ENCODE results near the gene POLR2I. TPM values are rescaled to one million over a fixed set of nuclear protein-coding genes. Genes with fewer than 3 reads are reported as not detected.
"Not testable (repeated sequence)": the region's sequence is repeated elsewhere in the genome, so short reads cannot be mapped to it uniquely, and the experiment has no call there.

The POLR2I gene
- total RNA-seq, 2 donors from 2014 or later: 39.4 to 42.7 TPM

DNA sequence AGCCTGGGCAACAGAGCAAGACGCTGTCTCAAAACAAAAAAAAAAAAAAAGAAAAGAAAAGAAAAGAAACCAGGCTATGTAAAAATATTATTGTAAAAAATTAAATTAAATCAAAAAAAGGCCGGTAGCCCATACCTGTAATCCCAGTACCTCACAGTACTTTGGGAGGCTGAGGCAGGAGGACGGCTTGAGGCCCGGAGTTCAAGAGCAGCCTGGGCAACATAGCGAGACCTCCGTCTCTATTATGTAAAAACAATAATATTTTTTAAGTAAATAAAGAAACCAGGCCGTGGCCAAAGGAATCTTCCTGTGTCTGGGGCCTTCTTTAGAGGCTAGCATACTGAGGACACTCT lies 24.4 kb upstream of the POLR2I start:
- DNase-seq (no peak), ATAC-seq (no peak)
- intact Hi-C loops (cut with DNase I, micrococcal nuclease): no loop called here

DNA sequence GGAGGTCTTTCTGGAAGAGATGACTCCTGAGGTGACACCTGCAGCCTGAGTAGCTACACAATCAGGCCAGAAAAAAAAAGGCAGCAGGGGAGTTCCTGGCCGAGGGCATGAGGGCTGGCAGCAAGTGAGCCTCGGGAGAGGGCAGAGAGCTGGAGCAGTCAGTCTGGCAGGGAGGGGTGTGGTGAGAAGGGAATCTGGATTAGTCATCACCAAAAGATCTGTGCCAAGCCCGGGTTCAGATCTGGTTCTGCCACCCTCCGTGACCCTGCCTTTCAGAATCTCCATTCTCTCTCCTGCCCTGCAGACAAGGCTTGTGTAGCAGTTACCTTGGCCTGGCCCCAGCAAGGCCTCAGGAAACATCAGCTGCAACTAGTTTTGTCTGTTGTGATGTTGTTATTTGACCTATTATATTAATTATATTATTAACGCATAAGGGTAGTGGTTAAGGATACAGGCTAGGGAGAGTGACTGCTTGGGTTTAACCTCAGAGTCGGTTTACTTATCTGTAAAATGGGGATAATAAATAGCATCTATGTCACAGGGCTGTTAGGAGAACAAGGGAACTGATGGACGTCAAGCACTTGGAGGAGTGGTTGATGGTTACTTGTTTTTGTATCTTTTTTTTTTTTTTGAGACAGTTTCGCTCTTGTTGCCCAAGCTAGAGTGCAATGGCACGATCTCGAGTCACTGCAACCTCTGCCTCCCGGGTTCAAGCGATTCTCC lies 22.4 kb upstream of the POLR2I start:
- peak; percentile 41 for ATAC-seq
- peak; percentile 62 to 85 for DNase-seq
- intact Hi-C loops (cut with DNase I, micrococcal nuclease): no loop called here

DNA sequence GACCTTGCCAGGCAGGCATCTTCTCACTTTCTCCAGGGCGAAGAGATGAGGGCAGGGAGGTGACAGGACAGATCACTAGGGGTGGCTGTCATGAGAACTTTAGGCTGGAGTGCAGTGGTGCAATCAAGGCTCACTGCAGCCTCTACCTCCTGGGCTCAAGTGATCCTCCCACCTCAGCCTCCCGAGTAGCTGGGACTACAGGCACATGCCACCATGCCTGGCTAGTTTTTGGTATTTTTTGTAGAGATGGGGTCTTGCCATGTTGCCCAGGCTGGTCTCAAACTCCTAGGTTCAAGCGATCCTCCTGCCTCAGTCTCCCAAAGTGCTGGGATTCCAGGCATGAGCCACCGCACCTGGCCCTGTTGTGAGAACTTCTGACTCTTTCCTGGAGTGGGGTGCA lies 20.2 kb upstream of the POLR2I start:
- ATAC-seq; intact Hi-C loops (cut with DNase I, micrococcal nuclease); DNase-seq: not testable (repeated sequence)

DNA sequence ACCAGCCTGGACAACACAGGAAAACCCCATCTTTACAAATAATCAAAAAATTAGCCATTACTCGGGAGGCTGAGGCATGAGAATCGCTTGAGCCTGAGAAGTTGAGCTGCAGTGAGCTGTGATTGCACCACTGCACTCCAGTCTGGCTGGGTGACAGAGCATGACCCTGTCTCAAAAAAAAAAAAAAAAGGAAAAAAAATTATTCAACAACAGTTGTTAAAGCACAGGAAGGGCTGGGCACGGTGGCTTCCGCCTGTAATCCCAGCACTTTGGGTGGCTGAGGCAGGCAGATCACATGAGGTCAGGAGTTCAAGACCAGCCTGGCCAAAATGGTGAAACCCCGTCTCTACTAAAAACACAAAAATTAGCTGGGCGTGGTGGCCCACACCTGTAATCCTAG lies 16.5 kb upstream of the POLR2I start:
- intact Hi-C loops (cut with DNase I, micrococcal nuclease); DNase-seq; ATAC-seq: not testable (repeated sequence)

DNA sequence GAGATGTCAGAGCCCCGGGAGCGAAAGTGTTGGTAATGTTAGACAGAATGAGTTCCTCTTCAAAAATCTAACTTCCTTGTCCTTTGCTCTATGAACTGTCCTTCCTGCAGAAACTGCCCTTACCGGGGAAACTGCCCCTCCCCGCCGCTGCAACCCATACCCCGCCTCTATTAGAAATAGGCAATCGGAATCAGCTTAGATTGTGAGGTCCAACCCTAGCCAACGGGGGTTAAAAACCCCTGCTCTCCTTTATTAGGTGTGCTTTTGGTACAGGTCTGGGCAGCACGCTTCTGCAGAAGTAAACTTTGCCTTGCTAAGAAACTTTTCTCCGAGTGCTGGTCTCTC lies 13.7 kb upstream of the POLR2I start:
- intact Hi-C loops (cut with DNase I, micrococcal nuclease): loop anchor here (5.0 kb wide), 1 partner anchor 44 kb away; no protein-coding TSS in a partner anchor
- ATAC-seq: peak; percentile 68
- DNase-seq: peak; percentile 66 to 71

DNA sequence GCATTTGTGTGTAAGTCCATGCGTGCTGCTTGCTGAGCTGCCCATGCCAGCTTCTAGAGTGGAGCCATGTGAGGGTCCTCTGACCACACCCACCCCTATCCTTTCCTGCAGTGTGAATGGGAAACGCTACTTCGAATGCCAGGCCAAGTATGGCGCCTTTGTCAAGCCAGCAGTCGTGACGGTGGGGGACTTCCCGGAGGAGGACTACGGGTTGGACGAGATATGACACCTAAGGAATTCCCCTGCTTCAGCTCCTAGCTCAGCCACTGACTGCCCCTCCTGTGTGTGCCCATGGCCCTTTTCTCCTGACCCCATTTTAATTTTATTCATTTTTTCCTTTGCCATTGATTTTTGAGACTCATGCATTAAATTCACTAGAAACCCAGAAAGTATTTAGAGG lies 10.9 kb upstream of the POLR2I start:
- DNase-seq (no peak), ATAC-seq (no peak)
- intact Hi-C loops (cut with DNase I, micrococcal nuclease): loop anchor here (5.0 kb wide), 1 partner anchor 47 kb away; no protein-coding TSS in a partner anchor

DNA sequence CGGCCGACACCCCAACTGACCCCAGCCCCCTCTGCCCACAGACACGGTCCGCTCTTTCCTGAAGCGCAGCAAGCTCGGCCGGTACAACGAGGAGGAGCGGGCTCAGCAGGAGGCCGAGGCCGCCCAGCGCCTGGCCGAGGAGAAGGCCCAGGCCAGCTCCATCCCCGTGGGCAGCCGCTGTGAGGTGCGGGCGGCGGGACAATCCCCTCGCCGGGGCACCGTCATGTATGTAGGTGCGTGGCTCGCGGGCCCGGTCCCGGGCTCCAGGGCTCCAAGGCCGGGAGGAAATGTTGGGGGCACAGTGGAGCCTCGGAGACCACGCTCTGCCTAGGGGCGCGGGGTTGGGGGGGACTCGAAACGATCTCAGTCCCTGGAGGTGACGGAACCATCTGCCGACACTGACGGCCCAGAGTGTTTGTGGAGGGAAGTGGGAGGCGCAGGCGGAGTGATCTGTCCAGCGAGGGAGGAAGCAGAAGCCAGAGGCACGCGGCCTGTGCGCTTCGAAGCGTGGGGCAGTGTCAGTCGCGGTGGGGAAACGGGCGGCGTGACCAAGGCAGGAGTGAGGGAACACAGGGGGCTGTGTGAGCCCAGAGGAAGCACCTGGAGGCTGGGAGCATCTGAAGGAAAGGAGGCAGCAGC lies 6.9 kb upstream of the POLR2I start:
- intact Hi-C loops (cut with DNase I, micrococcal nuclease): no loop called here
- DNase-seq (no peak), ATAC-seq (no peak)

DNA sequence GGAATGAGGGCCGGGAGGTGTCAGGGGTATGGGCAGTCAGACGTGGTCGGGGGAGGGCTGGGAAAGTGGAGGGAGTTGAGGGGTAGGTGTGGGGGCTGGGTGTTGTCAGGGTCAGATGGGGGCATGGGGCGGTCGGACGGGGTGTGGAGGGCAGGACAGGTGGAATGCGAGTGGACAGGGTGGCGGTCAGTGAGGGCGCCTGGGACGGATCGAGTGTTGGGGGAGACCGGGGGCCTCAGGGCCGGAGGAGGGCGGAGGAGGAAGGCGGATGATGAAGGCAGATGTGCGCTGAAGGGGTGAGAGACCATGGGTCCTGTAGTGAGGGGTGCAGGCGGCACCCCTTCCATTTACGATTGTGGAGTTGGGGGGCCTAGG lies 6.3 kb upstream of the POLR2I start:
- ATAC-seq: no peak
- DNase-seq: no peak
- intact Hi-C loops (cut with DNase I, micrococcal nuclease): no loop called here

DNA sequence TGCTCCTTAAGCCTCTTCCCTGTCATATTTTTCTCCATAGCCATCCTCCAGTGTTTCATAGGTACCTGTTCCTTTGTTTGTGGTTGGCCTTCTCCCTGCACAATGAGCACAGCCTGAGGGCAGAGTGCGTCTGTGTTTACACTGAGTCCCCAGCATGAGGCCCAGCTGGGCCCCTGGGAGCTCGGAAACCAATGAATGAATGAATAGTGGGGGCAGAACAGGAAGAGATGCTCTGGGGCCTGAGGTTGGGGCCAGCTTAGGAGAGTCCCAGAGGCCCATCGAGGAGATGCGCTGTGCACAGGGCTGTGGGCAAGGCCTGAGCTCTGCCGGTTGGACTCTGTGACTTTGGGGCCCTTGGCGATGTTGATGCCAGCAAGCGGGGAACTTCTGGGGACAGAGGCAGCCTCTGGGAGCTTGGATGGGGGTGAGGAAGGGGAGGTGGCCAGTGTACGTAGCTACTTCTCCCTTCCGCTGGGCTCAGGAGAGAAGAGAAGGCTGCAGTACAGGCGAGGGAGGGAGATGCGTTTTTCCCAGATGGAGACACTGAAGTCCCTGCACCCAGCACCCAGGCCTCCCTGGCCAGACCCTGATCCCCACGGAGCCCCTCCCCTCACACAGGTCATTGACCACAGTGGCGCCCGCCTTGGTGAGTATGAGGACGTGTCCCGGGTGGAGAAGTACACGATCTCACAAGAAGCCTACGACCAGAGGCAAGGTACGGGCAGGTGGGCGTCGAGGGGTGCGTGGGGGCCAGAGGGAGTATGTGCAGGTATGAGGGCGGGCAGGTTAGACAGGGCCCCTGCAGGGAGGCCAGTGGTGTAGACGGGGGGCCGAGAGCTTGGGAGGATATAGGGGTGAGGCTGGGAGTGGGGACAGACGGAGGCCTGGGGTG lies 5.7 kb upstream of the POLR2I start:
- ATAC-seq (no peak), DNase-seq (no peak)
- intact Hi-C loops (cut with DNase I, micrococcal nuclease): no loop called here

DNA sequence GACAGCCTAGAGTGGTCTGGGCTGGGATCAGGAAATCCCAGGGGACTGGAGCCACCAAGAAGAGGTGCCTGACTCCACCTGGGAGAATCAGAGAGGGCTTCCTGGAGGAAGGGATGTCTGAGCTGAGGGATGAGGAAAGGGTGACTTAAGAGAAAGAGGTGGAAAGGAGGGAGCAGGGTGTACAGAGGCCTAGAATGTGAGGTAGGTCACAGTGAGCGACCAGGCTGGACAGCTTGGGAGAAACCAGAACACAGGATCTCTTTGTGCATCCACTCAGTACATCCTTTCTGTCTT lies 1.6 kb upstream of the POLR2I start:
- ATAC-seq: no peak
- intact Hi-C loops (cut with DNase I, micrococcal nuclease): no loop called here

DNA sequence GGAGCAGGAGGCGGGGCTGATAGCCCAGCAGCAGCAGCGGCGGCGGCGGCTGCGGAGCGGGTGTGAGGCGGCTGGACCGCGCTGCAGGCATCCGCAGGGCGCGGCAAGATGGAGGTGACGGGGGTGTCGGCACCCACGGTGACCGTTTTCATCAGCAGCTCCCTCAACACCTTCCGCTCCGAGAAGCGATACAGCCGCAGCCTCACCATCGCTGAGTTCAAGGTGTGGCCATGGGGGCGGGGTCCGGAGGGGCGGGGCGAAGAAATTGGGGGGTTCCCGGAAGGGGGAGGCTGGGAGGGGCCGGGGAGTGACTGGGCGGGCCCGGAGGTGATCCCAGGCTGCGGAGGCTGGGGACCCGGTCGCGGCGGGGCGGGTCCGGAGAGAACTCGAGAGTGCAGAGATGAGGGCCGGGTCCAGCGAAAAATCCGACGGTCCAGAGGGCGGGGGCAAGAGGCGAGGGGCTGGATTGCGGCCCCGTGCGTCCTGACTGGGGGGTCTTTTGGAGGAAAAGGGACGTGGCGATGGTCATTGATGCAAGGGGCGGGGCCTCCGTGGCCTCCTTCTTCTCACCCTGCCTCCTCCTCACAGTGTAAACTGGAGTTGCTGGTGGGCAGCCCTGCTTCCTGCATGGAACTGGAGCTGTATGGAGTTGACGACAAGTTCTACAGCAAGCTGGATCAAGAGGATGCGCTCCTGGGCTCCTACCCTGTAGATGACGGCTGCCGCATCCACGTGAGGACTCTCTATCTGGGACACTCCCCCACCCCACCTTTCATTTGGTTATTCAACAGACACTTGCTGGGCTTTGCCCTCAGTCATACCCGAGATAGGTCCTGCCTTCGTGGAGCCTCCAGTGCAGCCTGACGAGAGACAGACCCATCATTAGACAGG lies 1.0 kb upstream of the POLR2I start, which contains the start of gene TBCB:
Gene TBCB, plus strand, starts transcription at position 16 of the 891 bp plus-strand sequence. Its CDS starts 93 bp downstream, at position 109.
- DNase-seq (peak; percentile 85 to 91), ATAC-seq (peak; percentile 64)
- intact Hi-C loops (cut with DNase I, micrococcal nuclease): no loop called here

More for the DNA sequence above, 1.6 kb upstream of the POLR2I start:
- DNase-seq: no peak

DNA sequence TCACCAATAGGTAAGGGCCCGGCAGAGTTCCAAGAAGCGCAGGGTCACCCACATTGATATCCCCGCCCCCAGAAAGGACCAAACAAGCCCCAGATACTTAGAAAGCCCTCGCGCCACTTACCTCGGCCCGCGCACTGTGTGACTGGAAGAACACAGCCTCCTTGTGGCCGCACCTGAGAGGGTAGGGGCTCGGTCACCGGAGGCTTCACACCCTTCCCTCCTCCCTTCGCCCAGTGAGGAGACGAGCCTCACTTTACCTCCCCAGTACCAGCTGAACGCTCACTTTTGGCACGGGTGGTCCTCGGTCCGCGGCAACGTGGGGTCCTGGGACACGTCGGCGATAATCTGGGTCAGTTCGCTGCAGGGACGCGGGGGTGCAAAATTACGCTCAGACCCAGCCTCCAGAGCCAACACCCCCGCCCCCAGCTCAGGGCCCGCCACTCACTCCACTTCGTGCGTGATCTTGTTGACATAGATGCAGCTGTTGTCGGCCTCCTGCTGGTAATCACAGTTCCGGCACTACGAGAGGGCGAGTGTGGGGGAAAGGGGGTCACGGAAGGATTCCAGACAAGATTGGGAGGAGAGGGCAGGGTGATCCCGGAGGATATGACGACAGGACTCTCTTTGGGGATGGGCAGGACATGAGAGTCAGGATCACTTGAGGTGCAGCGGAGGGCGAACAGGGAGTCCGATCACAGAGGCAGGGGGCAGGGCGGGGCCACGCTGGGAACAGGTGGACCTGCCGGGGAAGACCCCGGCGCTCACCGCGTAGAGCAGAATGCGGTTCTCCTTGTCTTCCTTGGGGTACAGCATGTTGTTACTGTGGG lies 568 bp downstream of the POLR2I start:
- peak in 1 of 2 donors; percentile 45 for DNase-seq
- intact Hi-C loops (cut with DNase I, micrococcal nuclease): no loop called here
- ATAC-seq: peak; percentile 4

DNA sequence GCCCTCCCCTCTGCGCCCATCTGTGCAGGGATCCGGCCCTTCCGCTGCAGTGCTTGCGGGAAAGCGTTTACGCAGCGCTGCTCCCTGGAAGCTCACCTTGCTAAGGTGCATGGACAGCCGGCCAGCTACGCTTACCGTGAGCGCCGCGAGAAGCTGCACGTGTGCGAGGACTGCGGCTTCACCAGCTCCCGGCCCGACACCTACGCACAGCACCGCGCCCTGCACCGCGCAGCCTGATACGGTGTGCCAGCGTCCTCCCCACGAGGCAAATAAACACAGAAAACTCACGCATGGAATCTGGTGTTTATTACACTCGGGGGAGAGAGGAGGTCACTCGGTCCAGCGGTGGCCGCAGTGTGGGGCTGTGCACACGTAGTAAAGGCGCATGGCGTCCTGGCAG lies 1.2 kb downstream of the POLR2I start:
- ATAC-seq (no peak), DNase-seq (no peak)
- intact Hi-C loops (cut with DNase I, micrococcal nuclease): no loop called here

DNA sequence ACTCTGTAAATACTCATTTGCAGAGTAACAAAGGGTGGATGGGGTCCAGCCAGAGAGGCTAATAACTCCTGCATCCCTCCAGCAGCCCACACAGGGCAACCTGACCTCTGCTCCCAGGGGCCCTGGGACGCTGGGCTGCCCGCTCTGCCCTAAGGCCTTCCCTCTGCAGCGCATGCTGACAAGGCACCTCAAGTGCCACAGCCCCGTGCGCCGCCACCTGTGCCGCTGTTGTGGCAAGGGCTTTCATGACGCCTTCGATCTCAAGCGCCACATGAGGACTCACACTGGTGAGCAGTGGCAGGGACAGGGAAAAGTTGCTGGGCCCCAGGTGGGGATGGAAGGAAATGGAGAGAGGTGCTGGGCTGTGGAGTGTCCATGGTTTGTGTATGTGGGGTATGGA lies 2.0 kb downstream of the POLR2I start:
- ATAC-seq: no peak
- no peak for DNase-seq
- intact Hi-C loops (cut with DNase I, micrococcal nuclease): no loop called here

DNA sequence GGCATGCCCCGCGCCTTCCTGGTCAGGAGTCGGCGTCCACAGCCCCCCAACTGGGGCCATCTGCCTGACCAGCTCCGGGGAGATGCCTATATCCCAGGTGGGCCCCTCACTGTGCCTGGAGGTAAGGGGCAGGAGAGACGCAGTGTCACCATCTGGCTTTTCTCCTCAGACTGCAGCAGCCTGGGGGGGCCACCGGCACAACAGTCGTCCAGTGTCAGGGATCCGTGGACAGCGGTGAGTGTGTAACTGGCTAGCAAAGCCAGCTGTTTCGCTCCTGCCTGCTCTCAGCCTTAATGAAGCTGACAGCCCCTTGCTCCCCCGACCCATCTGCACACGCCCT lies 3.5 kb downstream of the POLR2I start:
- intact Hi-C loops (cut with DNase I, micrococcal nuclease): no loop called here
- ATAC-seq (no peak), DNase-seq (no peak)

DNA sequence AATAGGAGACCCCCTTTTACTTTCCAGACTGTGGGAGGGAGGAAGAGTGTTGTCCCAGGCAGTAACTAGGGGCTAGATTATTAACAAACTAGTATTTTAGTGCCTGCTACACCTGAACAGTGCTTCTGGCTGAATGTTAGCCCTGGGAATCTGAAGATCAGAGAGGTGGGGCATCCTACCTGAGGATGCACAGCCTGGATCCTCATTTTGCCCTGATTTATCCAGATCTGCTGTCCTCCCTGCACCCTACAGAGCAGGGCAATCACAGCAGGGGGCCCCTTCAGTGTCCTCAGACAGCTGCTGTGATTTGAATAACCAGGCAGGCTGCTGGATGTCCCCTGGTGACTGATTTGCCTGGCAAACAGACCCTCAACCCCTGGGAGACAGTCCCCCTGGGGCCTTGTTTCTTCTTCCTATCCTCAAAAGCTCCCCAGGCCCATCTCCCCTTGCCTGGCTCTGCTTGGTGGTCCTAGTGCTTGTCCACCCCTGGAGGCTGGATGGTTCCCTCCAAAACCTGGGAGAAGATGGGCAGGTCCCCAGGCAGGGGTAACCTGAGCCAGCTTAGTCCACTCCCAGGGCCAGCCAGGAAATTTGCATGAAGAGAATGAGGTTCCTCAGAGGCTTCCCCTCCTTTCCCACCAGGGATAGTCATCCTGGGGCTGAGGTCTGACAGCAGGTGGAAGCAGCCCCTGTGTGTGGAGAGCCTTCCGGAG lies 4.0 kb downstream of the POLR2I start, which contains the start of gene OVOL3:
Gene OVOL3, plus strand, starts transcription at position 657 of the 713 bp plus-strand sequence. CDS start 60 bp downstream, outside the sequence.
- intact Hi-C loops (cut with DNase I, micrococcal nuclease): no loop called here
- no peak for ATAC-seq
- DNase-seq: no peak

DNA sequence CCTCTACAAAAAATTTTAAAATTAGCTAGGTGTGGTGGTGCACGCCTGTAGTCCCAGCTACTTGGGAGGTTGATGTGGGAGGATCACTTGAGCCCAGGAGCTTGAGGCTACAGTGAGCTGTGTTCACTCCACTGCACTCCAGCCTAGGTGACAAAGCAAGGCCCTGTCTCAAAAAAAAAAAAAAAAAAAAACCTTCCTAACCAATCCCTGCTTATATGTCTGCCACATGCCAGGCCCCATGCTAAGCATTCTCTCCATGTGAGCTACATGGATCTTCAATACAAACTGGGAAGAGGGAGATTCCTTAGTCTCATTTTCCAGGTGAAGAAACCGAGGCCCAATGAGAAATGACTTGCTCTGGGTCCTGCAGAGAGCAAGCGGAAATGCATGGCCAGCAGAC lies 6.0 kb downstream of the POLR2I start:
- intact Hi-C loops (cut with DNase I, micrococcal nuclease): no loop called here
- no peak for DNase-seq
- ATAC-seq: no peak
